Measurements from ENCODE around the gene GPHN. TPM values are rescaled to one million over a fixed set of nuclear protein-coding genes. Genes with fewer than 3 reads are reported as not detected.

Gene GPHN
- total RNA-seq, 1 donor from 2014 or later: 12.5 TPM

DNA sequence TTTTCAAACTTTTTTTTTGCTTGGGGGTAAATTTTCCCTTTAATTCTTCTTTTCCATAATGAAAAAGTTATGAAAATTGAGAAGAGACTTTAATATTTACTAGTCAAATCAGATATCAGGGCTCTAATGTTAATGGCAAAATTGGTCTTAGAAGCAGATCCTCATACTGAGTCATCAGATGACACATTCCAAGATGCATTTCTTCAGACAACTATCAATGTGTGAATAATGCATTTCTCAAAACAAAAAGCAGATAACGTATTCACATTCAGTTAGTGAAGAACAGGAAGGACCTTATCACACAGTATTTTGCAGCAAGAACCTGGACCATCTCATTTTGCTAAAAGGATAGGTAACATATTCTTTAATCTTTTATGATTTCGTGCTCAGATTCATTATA lies 130.7 kb downstream of the GPHN start:
- Histone ChIP-seq H3K4me3 (no peak overlapping the region), H3K27ac (no peak overlapping the region), H3K9me3 (no peaks in the 10 kb centered on the region), H3K27me3 (no peaks in the 10 kb centered on the region), H3K4me1 (no peaks in the 10 kb centered on the region), H3K36me3 (no peaks in the 10 kb centered on the region)
- no peak for DNase-seq (ENCODE audit: extremely low spot score in 2 of 2)
- intact Hi-C loops (cut with DNase I): no loop called here
- no peak for TF ChIP-seq POLR2AphosphoS5 (IDR thresholded peaks at IDR 0.05; ENCODE audit: insufficient read depth in 1 of 2, low read depth in 1 of 2)
- no peak for TF ChIP-seq POLR2A (IDR thresholded peaks at IDR 0.05)
- TF ChIP-seq, protein P1, sequence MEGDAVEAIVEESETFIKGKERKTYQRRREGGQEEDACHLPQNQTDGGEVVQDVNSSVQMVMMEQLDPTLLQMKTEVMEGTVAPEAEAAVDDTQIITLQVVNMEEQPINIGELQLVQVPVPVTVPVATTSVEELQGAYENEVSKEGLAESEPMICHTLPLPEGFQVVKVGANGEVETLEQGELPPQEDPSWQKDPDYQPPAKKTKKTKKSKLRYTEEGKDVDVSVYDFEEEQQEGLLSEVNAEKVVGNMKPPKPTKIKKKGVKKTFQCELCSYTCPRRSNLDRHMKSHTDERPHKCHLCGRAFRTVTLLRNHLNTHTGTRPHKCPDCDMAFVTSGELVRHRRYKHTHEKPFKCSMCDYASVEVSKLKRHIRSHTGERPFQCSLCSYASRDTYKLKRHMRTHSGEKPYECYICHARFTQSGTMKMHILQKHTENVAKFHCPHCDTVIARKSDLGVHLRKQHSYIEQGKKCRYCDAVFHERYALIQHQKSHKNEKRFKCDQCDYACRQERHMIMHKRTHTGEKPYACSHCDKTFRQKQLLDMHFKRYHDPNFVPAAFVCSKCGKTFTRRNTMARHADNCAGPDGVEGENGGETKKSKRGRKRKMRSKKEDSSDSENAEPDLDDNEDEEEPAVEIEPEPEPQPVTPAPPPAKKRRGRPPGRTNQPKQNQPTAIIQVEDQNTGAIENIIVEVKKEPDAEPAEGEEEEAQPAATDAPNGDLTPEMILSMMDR (IDR thresholded peaks at IDR 0.05): no peak

DNA sequence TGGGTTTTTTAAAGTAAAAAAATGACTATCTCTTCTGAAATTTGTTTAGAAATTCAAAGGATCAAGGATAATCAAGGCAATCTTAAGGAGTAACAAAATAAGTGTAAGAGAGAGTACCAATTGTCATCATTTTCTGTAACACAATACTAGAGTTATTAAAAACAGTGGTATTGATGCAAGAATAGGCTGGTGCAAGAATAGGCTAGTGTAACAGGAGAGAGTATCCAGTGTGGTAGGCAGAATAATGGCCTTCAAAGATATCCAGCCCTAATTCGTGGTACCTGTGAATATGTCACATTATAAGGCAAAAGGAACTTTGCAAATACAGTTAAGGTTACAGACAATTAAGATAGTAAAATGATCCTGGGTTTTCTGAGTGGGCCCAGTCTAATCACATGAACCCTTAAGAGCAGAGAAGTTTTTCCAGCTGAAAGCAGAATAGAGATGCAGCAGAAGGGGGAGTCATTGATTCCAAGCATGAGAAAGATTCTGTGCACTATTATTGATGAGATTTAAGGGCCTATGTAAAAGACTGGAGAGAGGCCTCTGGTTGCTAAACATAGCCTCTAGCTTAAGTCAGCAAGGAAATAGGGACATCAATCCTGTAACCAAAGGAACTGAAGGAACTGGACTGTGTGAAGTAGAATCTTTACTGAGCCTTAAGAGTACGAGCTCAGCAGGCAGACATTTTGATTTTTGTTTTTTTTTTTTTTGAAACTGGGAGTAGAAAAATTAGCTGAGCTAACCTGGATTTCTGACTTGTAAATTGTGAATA lies 134.1 kb downstream of the GPHN start:
- Histone ChIP-seq H3K4me3 (no peak overlapping the region), H3K9me3 (no peaks in the 10 kb centered on the region), H3K27ac (no peak overlapping the region), H3K27me3 (no peaks in the 10 kb centered on the region), H3K4me1 (no peaks in the 10 kb centered on the region), H3K36me3 (no peaks in the 10 kb centered on the region)
- no peak for DNase-seq (ENCODE audit: extremely low spot score in 2 of 2)
- intact Hi-C loops (cut with DNase I): no loop called here
- TF ChIP-seq POLR2AphosphoS5 (IDR thresholded peaks at IDR 0.05; ENCODE audit: insufficient read depth in 1 of 2, low read depth in 1 of 2): no peak
- TF ChIP-seq, protein P1 (IDR thresholded peaks at IDR 0.05): no peak
- no peak for TF ChIP-seq POLR2A (IDR thresholded peaks at IDR 0.05)

DNA sequence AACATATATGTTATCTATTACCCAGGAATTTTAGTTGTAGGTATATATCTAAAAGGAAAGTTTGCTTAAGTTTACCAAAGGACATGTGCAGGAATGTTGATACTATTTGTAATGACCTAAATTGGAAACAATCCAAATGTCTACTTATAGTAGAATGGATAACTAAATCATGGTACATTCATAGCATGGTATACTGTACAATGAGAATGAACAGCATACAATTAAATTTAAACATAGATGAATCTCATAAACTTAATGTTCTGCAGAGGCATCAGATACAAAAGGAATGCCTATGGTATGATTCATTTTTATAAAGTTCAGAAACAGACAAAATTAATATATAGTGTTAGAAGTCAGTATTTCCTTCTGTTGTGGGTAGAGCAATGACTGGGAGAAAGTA lies 135.4 kb downstream of the GPHN start:
- intact Hi-C loops (cut with DNase I): no loop called here
- Histone ChIP-seq H3K4me1 (no peaks in the 10 kb centered on the region), H3K36me3 (no peaks in the 10 kb centered on the region), H3K27me3 (no peaks in the 10 kb centered on the region), H3K4me3 (no peak overlapping the region), H3K27ac (no peak overlapping the region), H3K9me3 (no peaks in the 10 kb centered on the region)
- TF ChIP-seq POLR2A (IDR thresholded peaks at IDR 0.05) (no peak), POLR2AphosphoS5 (IDR thresholded peaks at IDR 0.05; ENCODE audit: insufficient read depth in 1 of 2, low read depth in 1 of 2) (no peak)
- TF ChIP-seq, protein P1 (IDR thresholded peaks at IDR 0.05): no peak
- no peak for DNase-seq (ENCODE audit: extremely low spot score in 2 of 2)

DNA sequence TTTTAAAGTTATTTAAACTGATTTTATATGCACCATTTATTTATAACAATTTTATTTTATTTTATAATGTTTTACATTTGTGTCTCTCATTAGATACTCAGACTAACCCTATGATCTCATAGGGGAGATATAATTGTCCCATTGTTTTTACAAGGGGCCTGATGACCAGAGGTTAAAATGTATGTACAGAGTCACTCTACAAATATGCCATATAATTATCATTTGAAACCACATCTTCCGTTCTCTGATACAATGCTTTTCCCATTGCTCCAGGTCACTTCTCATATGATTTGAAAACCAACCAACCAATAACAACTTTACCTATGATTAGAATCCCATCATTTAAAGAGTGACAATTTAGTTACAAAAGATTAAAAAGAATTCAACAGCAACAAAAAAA lies 137.8 kb downstream of the GPHN start:
- no peak for DNase-seq (ENCODE audit: extremely low spot score in 2 of 2)
- Histone ChIP-seq H3K27ac (no peak overlapping the region), H3K4me1 (no peaks in the 10 kb centered on the region), H3K9me3 (no peaks in the 10 kb centered on the region), H3K4me3 (no peak overlapping the region), H3K36me3 (no peaks in the 10 kb centered on the region), H3K27me3 (no peaks in the 10 kb centered on the region)
- TF ChIP-seq, protein P1 (IDR thresholded peaks at IDR 0.05): no peak
- TF ChIP-seq POLR2A (IDR thresholded peaks at IDR 0.05): no peak
- no peak for TF ChIP-seq POLR2AphosphoS5 (IDR thresholded peaks at IDR 0.05; ENCODE audit: insufficient read depth in 1 of 2, low read depth in 1 of 2)
- intact Hi-C loops (cut with DNase I): no loop called here

DNA sequence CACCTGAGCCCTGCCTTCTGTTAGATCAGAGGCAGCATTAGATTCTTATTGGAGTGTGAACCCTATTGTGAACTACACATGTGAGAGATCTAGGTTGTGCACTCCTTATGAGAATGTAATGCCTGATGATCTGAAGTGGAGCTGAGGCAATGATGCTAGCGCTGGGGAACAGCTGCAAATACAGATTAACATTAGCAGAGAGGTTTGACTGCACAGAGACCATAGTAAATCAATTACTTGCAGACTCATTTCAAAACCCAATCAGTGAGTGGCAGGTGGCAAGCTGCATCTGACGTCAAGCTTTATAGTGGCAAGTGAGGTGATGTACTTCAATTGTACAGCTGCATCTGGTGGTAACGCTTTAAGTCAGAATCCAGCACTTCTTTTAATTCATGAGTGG lies 141.6 kb downstream of the GPHN start:
- no peak overlapping the region for H3K27ac ChIP-seq
- no peak for DNase-seq (ENCODE audit: extremely low spot score in 2 of 2)
- TF ChIP-seq, protein P1 (IDR thresholded peaks at IDR 0.05): no peak
- no peak for TF ChIP-seq POLR2AphosphoS5 (IDR thresholded peaks at IDR 0.05; ENCODE audit: insufficient read depth in 1 of 2, low read depth in 1 of 2)
- no peak for TF ChIP-seq POLR2A (IDR thresholded peaks at IDR 0.05)
- no peaks in the 10 kb centered on the region for H3K36me3 ChIP-seq
- no peaks in the 10 kb centered on the region for H3K27me3 ChIP-seq
- intact Hi-C loops (cut with DNase I): no loop called here
- no peaks in the 10 kb centered on the region for H3K4me1 ChIP-seq
- H3K9me3 ChIP-seq: no peaks in the 10 kb centered on the region
- no peak overlapping the region for H3K4me3 ChIP-seq
